A549 (cell line): ENCODE measurements around the gene SEMA5A.

Source experiments
- JUN ChIP-seq, 2 experiments: fragments of >200 bp; sonication (Bioruptor Twin); formaldehyde crosslinking; IDR thresholded peaks; 2 replicates in 1 of 2; 3 replicates in 1 of 2; pipeline ENCODE4 v1.6.1; 2016 to 2017
- TF ChIP-seq, protein P1 (sequence below): fragments of 200-600 bp; sonication (generic); IDR thresholded peaks from 2 replicates; pipeline ENCODE4 v1.6.1; 2016; ENCODE audit warnings: antibody characterized with exemption, mild to moderate bottlenecking, moderate library complexity
- TF ChIP-seq, protein P2 (sequence below): fragments of >200 bp; sonication (Bioruptor Twin); formaldehyde crosslinking; IDR thresholded peaks from 3 replicates; pipeline ENCODE4 v1.5.1; 2016
- TF ChIP-seq, protein P3 (sequence below): IDR thresholded peaks from 2 replicates; pipeline ENCODE4 v1.6.1; 2012

DNA sequence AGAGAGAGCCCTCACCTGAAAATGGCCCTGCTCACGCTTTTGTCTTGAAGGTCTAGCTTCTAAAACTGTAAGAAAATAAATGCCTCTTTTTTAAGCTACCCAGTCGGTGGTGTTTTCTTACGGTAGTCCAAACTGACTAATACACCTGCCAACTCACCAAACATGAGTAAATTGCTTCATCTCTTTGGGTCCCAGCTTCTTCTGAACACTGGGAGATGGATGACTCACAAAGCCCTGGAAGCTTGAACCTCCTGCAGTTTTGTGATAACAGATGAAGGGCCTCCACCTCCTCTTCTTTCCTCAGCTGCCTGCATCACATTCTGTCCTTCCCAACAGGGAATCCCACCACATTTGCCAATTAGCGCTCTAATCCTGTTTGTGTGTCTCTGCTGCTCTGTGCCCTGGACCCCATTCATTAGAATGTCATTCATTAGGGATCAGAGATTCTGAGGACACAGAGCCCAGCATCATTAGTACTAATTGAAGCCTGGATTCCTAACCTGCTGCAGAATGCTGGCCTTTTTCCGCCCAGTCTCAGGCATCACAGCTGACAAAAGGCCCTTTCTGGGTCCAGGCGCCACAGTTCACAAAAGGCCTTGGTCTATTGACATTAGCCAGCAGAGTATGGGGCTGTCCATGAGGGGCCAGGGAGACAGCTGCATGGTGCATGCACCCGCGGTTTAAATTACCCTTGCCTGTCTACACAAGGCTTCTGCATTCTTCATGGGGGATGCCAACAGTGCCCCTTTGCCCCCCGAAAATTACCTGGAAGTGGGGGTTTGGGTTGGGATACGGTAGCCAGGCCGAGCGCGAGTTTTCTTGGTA is 349.3 kb downstream of the SEMA5A start:
- no peak for TF ChIP-seq JUN (IDR thresholded peaks at IDR 0.05)
- TF ChIP-seq, protein P1, sequence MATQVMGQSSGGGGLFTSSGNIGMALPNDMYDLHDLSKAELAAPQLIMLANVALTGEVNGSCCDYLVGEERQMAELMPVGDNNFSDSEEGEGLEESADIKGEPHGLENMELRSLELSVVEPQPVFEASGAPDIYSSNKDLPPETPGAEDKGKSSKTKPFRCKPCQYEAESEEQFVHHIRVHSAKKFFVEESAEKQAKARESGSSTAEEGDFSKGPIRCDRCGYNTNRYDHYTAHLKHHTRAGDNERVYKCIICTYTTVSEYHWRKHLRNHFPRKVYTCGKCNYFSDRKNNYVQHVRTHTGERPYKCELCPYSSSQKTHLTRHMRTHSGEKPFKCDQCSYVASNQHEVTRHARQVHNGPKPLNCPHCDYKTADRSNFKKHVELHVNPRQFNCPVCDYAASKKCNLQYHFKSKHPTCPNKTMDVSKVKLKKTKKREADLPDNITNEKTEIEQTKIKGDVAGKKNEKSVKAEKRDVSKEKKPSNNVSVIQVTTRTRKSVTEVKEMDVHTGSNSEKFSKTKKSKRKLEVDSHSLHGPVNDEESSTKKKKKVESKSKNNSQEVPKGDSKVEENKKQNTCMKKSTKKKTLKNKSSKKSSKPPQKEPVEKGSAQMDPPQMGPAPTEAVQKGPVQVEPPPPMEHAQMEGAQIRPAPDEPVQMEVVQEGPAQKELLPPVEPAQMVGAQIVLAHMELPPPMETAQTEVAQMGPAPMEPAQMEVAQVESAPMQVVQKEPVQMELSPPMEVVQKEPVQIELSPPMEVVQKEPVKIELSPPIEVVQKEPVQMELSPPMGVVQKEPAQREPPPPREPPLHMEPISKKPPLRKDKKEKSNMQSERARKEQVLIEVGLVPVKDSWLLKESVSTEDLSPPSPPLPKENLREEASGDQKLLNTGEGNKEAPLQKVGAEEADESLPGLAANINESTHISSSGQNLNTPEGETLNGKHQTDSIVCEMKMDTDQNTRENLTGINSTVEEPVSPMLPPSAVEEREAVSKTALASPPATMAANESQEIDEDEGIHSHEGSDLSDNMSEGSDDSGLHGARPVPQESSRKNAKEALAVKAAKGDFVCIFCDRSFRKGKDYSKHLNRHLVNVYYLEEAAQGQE = no peak
- TF ChIP-seq, protein P2, sequence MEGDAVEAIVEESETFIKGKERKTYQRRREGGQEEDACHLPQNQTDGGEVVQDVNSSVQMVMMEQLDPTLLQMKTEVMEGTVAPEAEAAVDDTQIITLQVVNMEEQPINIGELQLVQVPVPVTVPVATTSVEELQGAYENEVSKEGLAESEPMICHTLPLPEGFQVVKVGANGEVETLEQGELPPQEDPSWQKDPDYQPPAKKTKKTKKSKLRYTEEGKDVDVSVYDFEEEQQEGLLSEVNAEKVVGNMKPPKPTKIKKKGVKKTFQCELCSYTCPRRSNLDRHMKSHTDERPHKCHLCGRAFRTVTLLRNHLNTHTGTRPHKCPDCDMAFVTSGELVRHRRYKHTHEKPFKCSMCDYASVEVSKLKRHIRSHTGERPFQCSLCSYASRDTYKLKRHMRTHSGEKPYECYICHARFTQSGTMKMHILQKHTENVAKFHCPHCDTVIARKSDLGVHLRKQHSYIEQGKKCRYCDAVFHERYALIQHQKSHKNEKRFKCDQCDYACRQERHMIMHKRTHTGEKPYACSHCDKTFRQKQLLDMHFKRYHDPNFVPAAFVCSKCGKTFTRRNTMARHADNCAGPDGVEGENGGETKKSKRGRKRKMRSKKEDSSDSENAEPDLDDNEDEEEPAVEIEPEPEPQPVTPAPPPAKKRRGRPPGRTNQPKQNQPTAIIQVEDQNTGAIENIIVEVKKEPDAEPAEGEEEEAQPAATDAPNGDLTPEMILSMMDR = no peak
- TF ChIP-seq, protein P3, sequence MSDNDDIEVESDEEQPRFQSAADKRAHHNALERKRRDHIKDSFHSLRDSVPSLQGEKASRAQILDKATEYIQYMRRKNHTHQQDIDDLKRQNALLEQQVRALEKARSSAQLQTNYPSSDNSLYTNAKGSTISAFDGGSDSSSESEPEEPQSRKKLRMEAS = no peak
